Natural killer cell (primary cell): ENCODE data around the gene VWA5B2. TPM values are rescaled to one million over a fixed set of nuclear protein-coding genes. Genes with fewer than 3 reads are reported as not detected.
A peak's percentile ranks its signal among the peaks of the same experiment; 100 is the strongest.
"Not testable (repeated sequence)": the region's sequence is repeated elsewhere in the genome, so short reads cannot be mapped to it uniquely, and the experiment has no call there.

ENCODE experiments used
- ATAC-seq, 3 donors: fragments of 150-1000 bp in 2 of 3; fragments of 200-7000 bp in 1 of 3; cut with Tn5 transposase; 1 replicate in 1 of 3; 2 replicates in 2 of 3; pipeline ENCODE4 v1.10.0; 2021; ENCODE audit warnings: mild to moderate bottlenecking in 2 of 3, moderate library complexity in 2 of 3
- DNase-seq, 2 donors: peaks; one replicate each; pipeline versions ENCODE4 v3.0.0 to v3.0.0-alpha.2; 2013 to 2021; ENCODE audit warnings: mixed read lengths in 1 of 2
- H3K27ac ChIP-seq: one replicate; pipeline ENCODE4 v1.5.1; 2013; ENCODE audit warnings: mild to moderate bottlenecking, low read length
- H3K27me3 ChIP-seq: one replicate; pipeline ENCODE4 v1.6.1; 2013; ENCODE audit warnings: low read length; ENCODE audit not compliant: control insufficient read depth, insufficient read depth
- H3K36me3 ChIP-seq: one replicate; pipeline ENCODE4 v1.6.1; 2013; ENCODE audit warnings: low read length; ENCODE audit not compliant: control insufficient read depth, insufficient read depth
- H3K4me1 ChIP-seq: one replicate; pipeline ENCODE4 v1.6.1; 2013; ENCODE audit warnings: low read length; ENCODE audit not compliant: control insufficient read depth, insufficient read depth
- H3K4me3 ChIP-seq: one replicate; pipeline ENCODE4 v1.5.1; 2013; ENCODE audit warnings: low read length
- H3K9me3 ChIP-seq: one replicate; pipeline ENCODE4 v1.6.1; 2013; ENCODE audit warnings: low read length; ENCODE audit not compliant: control insufficient read depth, insufficient read depth
- H3K27ac Mint-ChIP-seq, 2 donors: one replicate each; pipeline ENCODE4 v1.8.0; 2022; ENCODE audit warnings: mild to moderate bottlenecking in 2 of 2, mixed read lengths in 2 of 2, moderate library complexity in 1 of 2
- H3K27me3 Mint-ChIP-seq, 2 donors: one replicate each; pipeline ENCODE4 v1.8.0; 2022; ENCODE audit warnings: low read depth in 2 of 2, mixed read lengths in 2 of 2
- H3K36me3 Mint-ChIP-seq: one replicate; pipeline ENCODE4 v1.8.0; 2022; ENCODE audit warnings: mixed read lengths
- H3K4me1 Mint-ChIP-seq, 2 donors: one replicate each; pipeline ENCODE4 v1.8.0; 2022; ENCODE audit warnings: mixed read lengths in 2 of 2
- H3K4me3 Mint-ChIP-seq: one replicate; pipeline ENCODE4 v1.8.0; 2022; ENCODE audit warnings: mild to moderate bottlenecking, moderate library complexity, mixed read lengths
- H3K9me3 Mint-ChIP-seq, 2 donors: one replicate each; pipeline ENCODE4 v1.8.0; 2022; ENCODE audit warnings: mixed read lengths in 2 of 2
- CTCF ChIP-seq: fragments of 200-600 bp; IDR thresholded peaks from one replicate; pipeline ENCODE4 v1.8.0; 2022; ENCODE audit warnings: antibody characterized with exemption
- WGBS: methylation state at CpG from one replicate; pipeline ENCODE4 v1.1.7; 2013; ENCODE audit warnings: missing lambda C conversion rate; ENCODE audit not compliant: insufficient coverage; 5-methylcytosine and 5-hydroxymethylcytosine counted together
- intact Hi-C: fragments of 100-400 bp; cut with micrococcal nuclease; formaldehyde crosslinking; loops from one replicate; pipeline ENCODE4 v1.14.2; 2022
- total RNA-seq, 4 donors: library from RNA; stranded (reverse); fragments of 120-200 nt in 1 of 4; gene quantifications; one replicate each; pipeline versions ENCODE4 v1.2.3 to v1.2.4, GENCODE V29; 2013 to 2022

The VWA5B2 gene
- total RNA-seq, 3 donors from 2014 or later (not counting 1 experiment from before 2014, with no cell fraction given), result 0.14 to 0.23 TPM; not detected in 1

- H3K9me3 ChIP-seq, result no peaks in the 10 kb centered on the region
- peaks cover 20% of the 10 kb centered on the region for H3K27me3 ChIP-seq
- Mint-ChIP-seq H3K9me3 (no peaks in the 10 kb centered on the region), H3K27me3 (peaks cover 3 to 19% of the 10 kb centered on the region in 2 donors), H3K4me3 (peak overlapping the region; percentile 78), H3K4me1 (peaks cover 18 to 28% of the 10 kb centered on the region in 2 donors), H3K36me3 (no peaks in the 10 kb centered on the region), H3K27ac (peak overlapping the region in 1 of 2 donors; percentile 45)
- DNase-seq (peak in 1 of 2 donors; percentile 49), ATAC-seq (peak; percentile 36 to 42 (median 42))
- peaks cover 29% of the 10 kb centered on the region for H3K4me1 ChIP-seq
- TF ChIP-seq CTCF, result no peak
- H3K27ac ChIP-seq, result no peak overlapping the region
- intact Hi-C loops, result no loop called here
- H3K36me3 ChIP-seq, result no peaks in the 10 kb centered on the region
- peak overlapping the region; percentile 28 for H3K4me3 ChIP-seq
- WGBS, result 5% methylated on average over 62 of the region's 66 CpGs
Observed at GRCh38 chr3:184261854-184262763, 32.7 kb downstream of the VWA5B2 start.

- H3K9me3 Mint-ChIP-seq, result no peaks in the 10 kb centered on the region
- peaks cover 18 to 28% of the 10 kb centered on the region in 2 donors for H3K4me1 Mint-ChIP-seq
- ATAC-seq (no peak), DNase-seq (no peak)
- H3K4me3 Mint-ChIP-seq, result peak overlapping the region; percentile 66
- peaks cover 20% of the 10 kb centered on the region for H3K27me3 ChIP-seq
- intact Hi-C loops, result no loop called here
- no peak overlapping the region for H3K4me3 ChIP-seq
- no peaks in the 10 kb centered on the region for H3K9me3 ChIP-seq
- peaks cover 10 to 24% of the 10 kb centered on the region in 2 donors for H3K27me3 Mint-ChIP-seq
- H3K36me3 Mint-ChIP-seq, result no peaks in the 10 kb centered on the region
- no peak overlapping the region for H3K27ac ChIP-seq
- H3K36me3 ChIP-seq, result no peaks in the 10 kb centered on the region
- no peak overlapping the region for H3K27ac Mint-ChIP-seq
- peaks cover 29% of the 10 kb centered on the region for H3K4me1 ChIP-seq
- WGBS, result 26% methylated on average over 15 of the region's 15 CpGs
- TF ChIP-seq CTCF, result no peak
Observed at GRCh38 chr3:184262764-184263179, 33.4 kb downstream of the VWA5B2 start.

GRCh38 chr3:184267249-184267648 lies 37.9 kb downstream of the VWA5B2 start:
- H3K4me1 ChIP-seq, H3K27ac ChIP-seq, intact Hi-C loops, H3K36me3 Mint-ChIP-seq, H3K36me3 ChIP-seq, H3K9me3 ChIP-seq, H3K27ac Mint-ChIP-seq, H3K4me3 Mint-ChIP-seq, DNase-seq, ATAC-seq, H3K4me1 Mint-ChIP-seq, H3K9me3 Mint-ChIP-seq, H3K4me3 ChIP-seq: not testable (repeated sequence)
- H3K27me3 ChIP-seq, result peaks cover 16% of the 10 kb centered on the region
- no CpG with 5 or more reads among the region's 1 CpG for WGBS
- H3K27me3 Mint-ChIP-seq, result peaks cover 21 to 25% of the 10 kb centered on the region in 2 donors

- Histone ChIP-seq H3K4me1 (no peaks in the 10 kb centered on the region), H3K27me3 (peaks cover 16% of the 10 kb centered on the region), H3K36me3 (no peaks in the 10 kb centered on the region), H3K9me3 (no peaks in the 10 kb centered on the region), H3K27ac (no peak overlapping the region), H3K4me3 (no peak overlapping the region)
- WGBS, result 23% methylated on average over 1 of the region's 1 CpG
- H3K27me3 Mint-ChIP-seq, result peaks cover 31 to 47% of the 10 kb centered on the region in 2 donors
- peaks cover 0 to 6% of the 10 kb centered on the region in 2 donors for H3K4me1 Mint-ChIP-seq
- DNase-seq, result no peak
- H3K27ac Mint-ChIP-seq, result no peak overlapping the region
- intact Hi-C loops, result no loop called here
- no peak overlapping the region for H3K4me3 Mint-ChIP-seq
- H3K36me3 Mint-ChIP-seq, result no peaks in the 10 kb centered on the region
- no peaks in the 10 kb centered on the region for H3K9me3 Mint-ChIP-seq
- ATAC-seq, result no peak
- TF ChIP-seq CTCF, result no peak
Observed at GRCh38 chr3:184272269-184272668, 42.9 kb downstream of the VWA5B2 start.
